NK-92 (cell line): ENCODE results near the gene ANKRD13D.
"Not testable (repeated sequence)": the region's sequence is repeated elsewhere in the genome, so short reads cannot be mapped to it uniquely, and the experiment has no call there.

ENCODE experiments used
- DNase-seq: peaks from one replicate; lab custom pipeline; 2025; ENCODE audit not compliant: unreplicated experiment; lab: John Stamatoyannopoulos, UW

The ANKRD13D gene

GRCh38 chr11:67289226-67289650, at the start of gene ANKRD13D:
Gene ANKRD13D (plus strand): TSS chr11:67289303. CDS start chr11:67289461, 158 bp downstream.
- DNase-seq, result no peak

- peak; percentile 83 for DNase-seq
Observed at GRCh38 chr11:67239783-67240575, 49.1 kb upstream of the ANKRD13D start.

- DNase-seq, result no peak
Observed at GRCh38 chr11:67240576-67241389, 48.3 kb upstream of the ANKRD13D start.

- no peak for DNase-seq
Observed at GRCh38 chr11:67242548-67242947, 46.6 kb upstream of the ANKRD13D start.

- DNase-seq, result no peak
Observed at GRCh38 chr11:67243051-67243450, 46.1 kb upstream of the ANKRD13D start.

- no peak for DNase-seq
Observed at GRCh38 chr11:67245046-67245445, 44.1 kb upstream of the ANKRD13D start.

GRCh38 chr11:67247946-67248550, 41.1 kb upstream of the ANKRD13D start:
- DNase-seq, result no peak

GRCh38 chr11:67248653-67249052, 40.5 kb upstream of the ANKRD13D start:
- no peak for DNase-seq

- no peak for DNase-seq
Observed at GRCh38 chr11:67250059-67251043, 38.8 kb upstream of the ANKRD13D start.

- DNase-seq, result no peak
Observed at GRCh38 chr11:67251841-67252240, 37.3 kb upstream of the ANKRD13D start.

GRCh38 chr11:67252831-67253239, 36.3 kb upstream of the ANKRD13D start:
- DNase-seq, result no peak

GRCh38 chr11:67253872-67254624, 35.1 kb upstream of the ANKRD13D start:
- DNase-seq, result no peak

- no peak for DNase-seq
Observed at GRCh38 chr11:67254798-67255197, 34.3 kb upstream of the ANKRD13D start.

GRCh38 chr11:67255353-67255752, 33.8 kb upstream of the ANKRD13D start:
- DNase-seq, result no peak

GRCh38 chr11:67255864-67256263, 33.2 kb upstream of the ANKRD13D start:
- DNase-seq, result no peak

- DNase-seq, result no peak
Observed at GRCh38 chr11:67256477-67257135, 32.5 kb upstream of the ANKRD13D start.

GRCh38 chr11:67260406-67260805, 28.7 kb upstream of the ANKRD13D start:
- no peak for DNase-seq

- not testable (repeated sequence) for DNase-seq
Observed at GRCh38 chr11:67260885-67261639, 28.0 kb upstream of the ANKRD13D start.

- no peak for DNase-seq
Observed at GRCh38 chr11:67261640-67261945, 27.5 kb upstream of the ANKRD13D start.
